Kidney epithelial cell (primary cell): ENCODE data around the gene NTM. TPM values are rescaled to one million over a fixed set of nuclear protein-coding genes. Genes with fewer than 3 reads are reported as not detected.

ENCODE experiments used
- DNase-seq: peaks from one replicate; pipeline ENCODE4 v3.0.0-alpha.2; 2010; ENCODE audit warnings: low read depth
- H3K27me3 ChIP-seq: 2 replicates; pipeline ENCODE4 v1.6.0; 2011; ENCODE audit warnings: low read length; ENCODE audit not compliant: control insufficient read depth, insufficient read depth
- H3K36me3 ChIP-seq: 2 replicates; pipeline ENCODE4 v1.5.1; 2011; ENCODE audit warnings: low read length; ENCODE audit not compliant: control insufficient read depth, insufficient read depth
- H3K4me3 ChIP-seq: 2 replicates; pipeline ENCODE4 v1.5.1; 2011; ENCODE audit warnings: low read depth, mild to moderate bottlenecking, control low read depth, low read length
- CTCF ChIP-seq: IDR thresholded peaks from 2 replicates; pipeline ENCODE4 v1.5.1; 2011; ENCODE audit warnings: mild to moderate bottlenecking, moderate library complexity, low read length, control low read depth, inconsistent platforms; ENCODE audit not compliant: insufficient read depth, poor library complexity, severe bottlenecking
- total RNA-seq: library from RNA; depleted of rRNA; stranded (reverse); fragments of >200 nt; gene quantifications from 2 replicates; pipeline ENCODE4 v1.2.3, GENCODE V29; 2015

NTM gene
- total RNA-seq, 1 donor from 2014 or later: 111 TPM

- TF ChIP-seq CTCF: no peak
Measured at GRCh38 chr11:131687291-131688047, 317.1 kb downstream of the NTM start.

GRCh38 chr11:131688048-131688693, 317.8 kb downstream of the NTM start:
- Histone ChIP-seq H3K36me3 (no peaks in the 10 kb centered on the region), H3K4me3 (peak overlapping the region; percentile 6), H3K27me3 (peaks cover 20% of the 10 kb centered on the region)
- no peak for DNase-seq
- peak; percentile 75 for TF ChIP-seq CTCF

More at GRCh38 chr11:131687291-131688047, 317.1 kb downstream of the NTM start:
- H3K36me3 ChIP-seq: no peaks in the 10 kb centered on the region
- H3K4me3 ChIP-seq: no peak overlapping the region
- DNase-seq: no peak
- peaks cover 22% of the 10 kb centered on the region for H3K27me3 ChIP-seq

GRCh38 chr11:131689049-131689925, 318.9 kb downstream of the NTM start:
- Histone ChIP-seq H3K4me3 (no peak overlapping the region), H3K27me3 (peaks cover 17% of the 10 kb centered on the region), H3K36me3 (no peaks in the 10 kb centered on the region)
- no peak for DNase-seq
- TF ChIP-seq CTCF: no peak

GRCh38 chr11:131690362-131690761, 319.9 kb downstream of the NTM start:
- H3K4me3 ChIP-seq: no peak overlapping the region
- peaks cover 17% of the 10 kb centered on the region for H3K27me3 ChIP-seq
- no peak for DNase-seq
- TF ChIP-seq CTCF: no peak
- no peaks in the 10 kb centered on the region for H3K36me3 ChIP-seq

- DNase-seq: no peak
Measured at GRCh38 chr11:131690776-131691175, 320.4 kb downstream of the NTM start.

More at GRCh38 chr11:131690776-131691175, 320.4 kb downstream of the NTM start:
- Histone ChIP-seq H3K36me3 (no peaks in the 10 kb centered on the region), H3K27me3 (peaks cover 17% of the 10 kb centered on the region), H3K4me3 (no peak overlapping the region)
- no peak for TF ChIP-seq CTCF
